Measurements from ENCODE around the gene ZNF43.
"Not testable (repeated sequence)": the region's sequence is repeated elsewhere in the genome, so short reads cannot be mapped to it uniquely, and the experiment has no call there.

The ZNF43 gene

DNA sequence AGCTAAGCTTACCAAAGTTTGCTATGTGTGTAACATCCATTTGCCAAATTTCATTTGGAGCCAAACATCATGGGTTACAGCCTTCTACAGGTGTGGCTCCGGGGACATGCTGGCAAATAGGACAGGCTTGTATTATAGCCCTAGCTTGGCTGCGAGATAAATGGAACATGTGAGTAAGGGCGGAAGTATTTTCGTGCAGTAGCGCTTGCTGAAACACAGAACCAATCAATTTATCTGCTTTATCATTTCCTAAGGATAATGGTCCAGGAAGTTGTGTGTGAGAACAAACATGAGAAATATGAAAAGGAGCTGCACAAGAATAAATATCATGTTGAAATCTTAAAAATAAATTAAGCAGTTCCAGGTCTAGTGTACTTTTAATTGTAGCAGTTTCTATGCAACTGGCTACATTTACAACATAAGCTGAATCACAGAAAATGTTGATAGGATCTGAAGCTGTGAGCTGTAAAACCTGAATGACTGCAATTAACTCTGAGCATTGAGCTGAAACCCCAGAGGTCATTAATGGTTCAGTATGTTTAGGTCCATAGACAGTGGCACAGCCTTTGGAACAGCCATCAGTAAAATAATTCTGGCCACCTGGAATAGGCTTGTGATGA is 46.4 kb downstream of the ZNF43 start:
- DNase-seq: no peak

DNA sequence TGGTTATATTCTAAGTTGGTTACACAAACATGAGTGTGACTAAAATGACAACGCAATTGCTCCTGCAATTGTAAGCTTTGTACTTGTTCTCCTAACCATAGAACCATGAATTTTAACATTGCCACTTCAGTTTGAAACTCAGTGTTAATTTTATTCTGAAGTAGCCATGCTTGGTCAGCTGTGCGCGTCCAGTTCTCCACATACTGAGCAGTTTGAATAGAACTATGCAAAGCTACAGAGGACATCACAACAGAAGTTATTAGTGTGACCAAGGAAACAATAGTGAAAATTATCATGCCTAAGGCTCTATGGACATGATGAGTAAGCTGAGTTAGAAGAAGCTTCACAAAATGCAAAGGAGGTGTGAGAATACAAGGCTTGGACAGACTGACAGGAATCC is 49.0 kb downstream of the ZNF43 start:
- DNase-seq: no peak

DNA sequence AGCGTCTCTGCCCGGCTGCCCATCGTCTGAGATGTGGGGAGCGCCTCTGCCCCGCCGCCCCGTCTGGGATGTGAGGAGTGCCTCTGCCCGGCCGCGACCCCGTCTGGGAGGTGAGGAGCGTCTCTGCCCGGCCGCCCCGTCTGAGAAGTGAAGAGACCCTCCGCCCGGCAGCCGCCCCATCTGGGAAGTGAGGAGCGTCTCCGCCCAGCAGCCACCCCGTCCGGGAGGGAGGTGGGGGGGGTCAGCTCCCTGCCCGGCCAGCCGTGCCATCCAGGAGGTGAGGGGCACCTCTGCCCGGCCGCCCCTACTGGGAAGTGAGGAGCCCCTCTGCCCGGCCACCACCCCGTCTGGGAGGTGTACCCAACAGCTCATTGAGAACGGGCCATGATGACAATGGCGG is 60.2 kb downstream of the ZNF43 start:
- DNase-seq: not testable (repeated sequence)

DNA sequence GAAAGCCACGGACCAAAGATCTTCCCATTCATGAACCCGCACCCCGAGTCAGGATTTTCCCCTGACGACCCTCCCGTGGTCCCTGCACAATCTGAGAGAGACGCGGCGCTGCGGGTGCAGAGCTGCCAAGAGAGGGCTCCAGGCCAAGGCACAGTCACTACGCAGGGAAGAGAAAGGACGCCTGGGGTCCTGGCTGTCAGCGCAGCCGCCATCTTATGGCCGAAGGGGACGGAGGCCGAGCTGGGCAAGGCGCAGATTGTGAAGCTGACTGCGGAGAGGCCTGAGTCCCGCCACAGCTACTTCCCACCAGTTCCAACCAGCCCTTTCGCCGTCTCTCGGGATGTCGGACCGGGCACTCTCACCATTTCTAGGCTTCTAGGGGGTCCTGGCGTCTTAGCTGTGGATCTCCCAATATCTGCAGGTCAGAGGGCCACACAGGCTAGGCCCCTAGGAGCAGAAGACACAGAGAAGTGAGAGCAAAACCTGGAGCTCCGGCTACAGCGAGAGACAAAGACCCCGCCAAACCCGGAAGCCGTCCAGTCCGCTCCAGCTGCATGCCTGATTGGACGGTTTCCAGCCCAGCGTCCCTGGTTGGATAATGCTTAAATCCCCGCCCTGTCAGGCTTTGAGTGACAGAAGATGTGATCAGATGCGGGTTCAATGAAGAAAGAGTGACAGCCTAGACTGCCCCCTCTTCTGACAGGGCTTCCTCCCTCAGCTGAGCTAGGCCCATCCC is 68.7 kb downstream of the ZNF43 start, which contains the start of gene ZNF100:
TSS of gene ZNF100 (minus strand) at position 515 of the 736 bp plus-strand sequence. CDS start at position 365, 150 bp downstream.
- DNase-seq: peak; percentile 89 to 90

DNA sequence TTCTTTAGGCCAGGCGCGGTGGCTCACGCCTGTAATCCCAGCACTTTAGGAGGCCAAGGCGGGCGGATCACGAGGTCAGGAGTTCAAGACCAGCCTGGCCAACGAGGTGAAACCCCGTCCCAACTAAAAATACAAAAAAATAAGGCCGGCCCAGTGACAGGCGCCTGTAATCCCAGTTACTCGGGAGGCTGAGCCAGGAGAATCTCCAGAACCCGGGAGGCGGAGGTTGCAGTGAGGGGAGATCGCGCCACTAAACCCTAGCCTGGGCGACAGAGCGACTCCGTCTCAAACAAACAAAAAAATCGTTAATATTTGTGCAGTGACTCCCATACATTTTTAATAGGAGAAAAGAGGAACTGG is 69.3 kb downstream of the ZNF43 start:
- DNase-seq: not testable (repeated sequence)

DNA sequence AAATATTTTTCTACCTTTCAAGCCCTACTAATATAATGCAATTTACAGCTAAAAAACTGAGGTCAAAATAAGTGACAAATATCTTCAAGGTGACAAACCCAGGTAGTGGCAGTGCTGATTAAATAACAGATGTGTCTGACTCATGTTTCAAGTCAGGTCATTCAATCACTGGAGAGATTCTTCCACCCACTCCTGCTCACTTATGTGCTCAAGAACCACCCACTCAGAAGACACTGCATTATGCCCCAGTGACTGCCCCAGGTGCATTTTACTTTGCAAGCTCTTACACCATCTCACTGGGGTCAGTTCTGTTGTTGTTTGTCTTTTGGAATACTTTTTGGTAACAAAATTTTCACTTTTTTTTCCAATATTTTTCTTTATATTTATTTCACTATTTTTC is 70.8 kb downstream of the ZNF43 start:
- peak in 1 of 2 experiments; percentile 24 for DNase-seq

DNA sequence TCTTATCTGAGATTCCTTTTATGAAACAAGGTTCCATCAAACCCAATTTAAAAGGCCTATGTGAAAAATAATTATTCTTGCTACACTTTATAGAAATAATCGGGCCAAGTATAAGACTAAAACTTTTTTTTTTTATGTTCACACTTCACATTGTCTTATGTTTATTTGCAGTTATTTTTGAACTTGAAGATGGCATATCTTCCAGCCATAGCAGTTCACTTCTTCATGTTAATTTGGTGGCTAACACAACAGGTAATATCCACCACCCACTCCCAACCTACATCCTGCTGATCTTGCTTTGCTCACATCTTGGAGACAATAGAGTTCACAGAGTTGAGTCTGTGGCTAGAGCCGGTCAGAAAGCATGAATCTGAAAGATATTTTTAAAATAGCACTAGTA is 74.4 kb downstream of the ZNF43 start:
- not testable (repeated sequence) for DNase-seq

DNA sequence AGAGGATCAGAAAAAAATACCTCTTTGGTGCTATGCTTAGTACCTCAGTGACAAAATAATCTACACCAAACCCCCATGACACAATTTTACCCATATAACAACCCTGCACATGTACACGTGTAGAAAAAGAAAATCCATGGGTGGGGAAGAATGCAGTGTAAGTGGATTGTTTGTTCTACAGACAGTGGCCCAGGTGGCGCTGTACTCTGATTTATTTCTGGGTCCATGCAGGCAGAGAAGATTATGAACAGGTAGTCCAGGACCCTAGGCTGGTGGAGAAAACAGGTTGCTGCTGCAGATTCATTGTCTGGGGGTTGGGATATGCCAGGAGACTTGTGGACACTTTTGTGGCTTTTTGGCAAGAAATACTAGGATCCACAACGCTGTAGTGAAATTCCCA is 77.7 kb downstream of the ZNF43 start:
- no peak for DNase-seq

DNA sequence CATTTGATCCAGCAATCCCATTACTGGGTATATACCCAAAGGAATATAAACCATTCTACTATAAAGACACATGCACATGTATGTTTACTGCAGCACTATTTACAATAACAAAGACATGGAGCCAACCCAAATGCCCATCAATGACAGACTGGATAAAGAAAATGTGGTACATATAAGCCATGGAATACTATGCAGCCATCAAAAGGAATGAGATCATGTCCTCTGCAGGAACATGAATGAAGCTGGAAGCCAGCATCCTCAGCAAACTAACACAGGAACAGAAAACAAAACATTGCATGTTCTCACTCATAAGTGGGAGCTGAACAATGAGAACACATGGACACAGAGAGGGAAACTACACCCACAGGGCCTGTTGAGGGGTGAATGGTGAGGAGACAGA is 80.4 kb downstream of the ZNF43 start:
- not testable (repeated sequence) for DNase-seq
